Hepatocyte (in vitro differentiated cells): ENCODE measurements around the gene PAN3. TPM values are rescaled to one million over a fixed set of nuclear protein-coding genes. Genes with fewer than 3 reads are reported as not detected.

ENCODE experiments used
- DNase-seq: peaks from one replicate; pipeline ENCODE4 v3.0.0-alpha.2; 2016; ENCODE audit warnings: low spot score
- H2AFZ ChIP-seq: fragments of 200-600 bp; sonication (generic); 2 replicates; pipeline ENCODE4 v1.6.0; 2016; ENCODE audit warnings: antibody characterized with exemption, mild to moderate bottlenecking
- H3K27ac ChIP-seq: fragments of 200-600 bp; sonication (generic); 2 replicates; pipeline ENCODE4 v1.5.1; 2016; ENCODE audit warnings: mild to moderate bottlenecking
- H3K27me3 ChIP-seq: fragments of 200-600 bp; sonication (generic); 2 replicates; pipeline ENCODE4 v1.6.1; 2016
- H3K36me3 ChIP-seq: fragments of 200-600 bp; sonication (generic); replicated peaks from 2 replicates; pipeline ENCODE4 v1.5.1; 2016; ENCODE audit warnings: low read depth; ENCODE audit not compliant: insufficient read depth
- H3K4me1 ChIP-seq: fragments of 200-600 bp; sonication (generic); 2 replicates; pipeline ENCODE4 v1.5.1; 2016; ENCODE audit warnings: mild to moderate bottlenecking, moderate library complexity; ENCODE audit not compliant: insufficient read depth
- H3K4me2 ChIP-seq: fragments of 200-600 bp; sonication (generic); 2 replicates; pipeline ENCODE4 v1.6.0; 2016
- H3K4me3 ChIP-seq: fragments of 200-600 bp; sonication (generic); 2 replicates; pipeline ENCODE4 v1.5.1; 2016; ENCODE audit warnings: mild to moderate bottlenecking
- H3K79me2 ChIP-seq: fragments of 200-600 bp; sonication (generic); 2 replicates; pipeline ENCODE4 v1.6.0; 2017; ENCODE audit warnings: mild to moderate bottlenecking
- H3K9me2 ChIP-seq: fragments of 200-600 bp; sonication (generic); replicated peaks from 2 replicates; pipeline ENCODE4 v1.6.0; 2017; ENCODE audit warnings: mild to moderate bottlenecking; ENCODE audit not compliant: insufficient read depth
- H3K9me3 ChIP-seq: fragments of 200-600 bp; sonication (generic); 2 replicates; pipeline ENCODE4 v1.5.1; 2016; ENCODE audit warnings: low read depth, mild to moderate bottlenecking
- H4K20me1 ChIP-seq: fragments of 200-600 bp; sonication (generic); 2 replicates; pipeline ENCODE4 v1.6.0; 2016; ENCODE audit warnings: mild to moderate bottlenecking; ENCODE audit not compliant: insufficient read depth, poor library complexity, severe bottlenecking
- EZH2 ChIP-seq: fragments of 200-600 bp; sonication (generic); IDR thresholded peaks from 2 replicates; pipeline ENCODE4 v1.6.1; 2016; ENCODE audit warnings: antibody characterized with exemption, mild to moderate bottlenecking, borderline replicate concordance
- EZH2phosphoT487 ChIP-seq: fragments of 200-600 bp; sonication (generic); IDR thresholded peaks from one replicate; pipeline ENCODE4 v1.6.1; 2018; ENCODE audit warnings: antibody characterized with exemption, mild to moderate bottlenecking, low read depth, moderate library complexity; ENCODE audit not compliant: unreplicated experiment, severe bottlenecking
- WGBS: methylation state at CpG from one replicate; pipeline ENCODE4 v1.1.6; 2016; ENCODE audit warnings: low lambda C conversion rate; ENCODE audit errors: missing lambda C conversion rate; 5-methylcytosine and 5-hydroxymethylcytosine counted together
- polyA plus RNA-seq: library from polyadenylated mRNA; unstranded; fragments of >200 nt; fragmentation: Nextera tagmentation; extraction: Ambion mirVana; gene quantifications from 2 replicates; pipeline ENCODE4 v1.2.1, GENCODE V29; 2016
- total RNA-seq: library from RNA; depleted of rRNA; stranded (reverse); fragments of >200 nt; gene quantifications from 2 replicates; pipeline ENCODE4 v1.2.3, GENCODE V29; 2014
- TF ChIP-seq, protein P1 (sequence below): fragments of 200-600 bp; sonication (generic); IDR thresholded peaks from 2 replicates; pipeline ENCODE4 v1.5.1; 2016; ENCODE audit warnings: antibody characterized with exemption, mild to moderate bottlenecking; ENCODE audit not compliant: poor library complexity

The PAN3 gene
- total and polyA plus RNA-seq, 2 experiments from 2014 or later: 6.9 to 29.8 TPM

DNA sequence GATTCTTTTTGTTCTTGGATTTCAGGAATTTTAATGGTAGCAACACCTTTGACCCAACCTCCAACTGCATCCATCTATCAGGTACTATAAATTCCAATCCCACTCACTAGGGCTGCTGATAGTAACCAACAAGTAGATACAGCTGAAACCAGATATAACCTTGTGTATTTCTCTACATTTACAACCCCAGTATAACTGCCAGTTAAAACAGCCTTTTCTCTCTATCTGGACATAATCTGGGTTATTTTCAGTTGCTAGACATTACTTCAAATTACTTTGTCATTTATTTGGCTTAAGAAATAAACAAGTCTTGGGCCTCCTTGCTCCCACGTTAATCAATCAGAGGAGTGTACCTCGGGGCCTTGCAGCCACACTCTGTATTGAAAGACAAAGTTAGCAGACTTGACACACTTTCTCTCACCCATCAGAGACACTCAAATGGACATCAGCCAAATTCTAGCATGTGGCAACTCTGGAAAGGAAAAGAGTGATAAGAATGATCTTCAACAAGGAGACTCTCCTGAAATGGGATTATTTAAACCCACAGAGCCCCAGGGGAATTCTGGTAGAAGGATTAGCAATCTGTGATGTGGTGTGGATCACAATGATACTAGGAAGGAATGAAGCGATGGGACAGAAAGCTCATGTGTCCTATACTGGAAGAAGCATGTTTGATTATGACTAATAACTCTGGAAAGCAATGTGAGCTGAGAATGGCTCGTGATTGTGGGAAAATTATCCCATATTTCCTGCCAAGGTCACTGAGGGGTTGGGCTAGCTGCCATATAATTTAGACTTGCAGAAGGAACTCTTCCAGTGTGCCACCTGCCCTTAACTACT, 199.0 kb downstream of the PAN3 start:
- Histone ChIP-seq H3K27ac (no peak overlapping the region), H3K4me3 (no peak overlapping the region), H3K36me3 (no peaks in the 10 kb centered on the region), H3K27me3 (no peaks in the 10 kb centered on the region), H3K9me3 (no peaks in the 10 kb centered on the region), H3K79me2 (no peaks in the 10 kb centered on the region), H3K4me2 (no peak overlapping the region), H3K4me1 (peaks cover 5% of the 10 kb centered on the region), H2AFZ (no peak overlapping the region), H4K20me1 (no peaks in the 10 kb centered on the region), H3K9me2 (no peaks in the 10 kb centered on the region)
- DNase-seq: no peak
- TF ChIP-seq, protein P1, sequence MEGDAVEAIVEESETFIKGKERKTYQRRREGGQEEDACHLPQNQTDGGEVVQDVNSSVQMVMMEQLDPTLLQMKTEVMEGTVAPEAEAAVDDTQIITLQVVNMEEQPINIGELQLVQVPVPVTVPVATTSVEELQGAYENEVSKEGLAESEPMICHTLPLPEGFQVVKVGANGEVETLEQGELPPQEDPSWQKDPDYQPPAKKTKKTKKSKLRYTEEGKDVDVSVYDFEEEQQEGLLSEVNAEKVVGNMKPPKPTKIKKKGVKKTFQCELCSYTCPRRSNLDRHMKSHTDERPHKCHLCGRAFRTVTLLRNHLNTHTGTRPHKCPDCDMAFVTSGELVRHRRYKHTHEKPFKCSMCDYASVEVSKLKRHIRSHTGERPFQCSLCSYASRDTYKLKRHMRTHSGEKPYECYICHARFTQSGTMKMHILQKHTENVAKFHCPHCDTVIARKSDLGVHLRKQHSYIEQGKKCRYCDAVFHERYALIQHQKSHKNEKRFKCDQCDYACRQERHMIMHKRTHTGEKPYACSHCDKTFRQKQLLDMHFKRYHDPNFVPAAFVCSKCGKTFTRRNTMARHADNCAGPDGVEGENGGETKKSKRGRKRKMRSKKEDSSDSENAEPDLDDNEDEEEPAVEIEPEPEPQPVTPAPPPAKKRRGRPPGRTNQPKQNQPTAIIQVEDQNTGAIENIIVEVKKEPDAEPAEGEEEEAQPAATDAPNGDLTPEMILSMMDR: no peak
- TF ChIP-seq EZH2phosphoT487: no peak
- WGBS: 51% methylated on average over 4 of the region's 4 CpGs

DNA sequence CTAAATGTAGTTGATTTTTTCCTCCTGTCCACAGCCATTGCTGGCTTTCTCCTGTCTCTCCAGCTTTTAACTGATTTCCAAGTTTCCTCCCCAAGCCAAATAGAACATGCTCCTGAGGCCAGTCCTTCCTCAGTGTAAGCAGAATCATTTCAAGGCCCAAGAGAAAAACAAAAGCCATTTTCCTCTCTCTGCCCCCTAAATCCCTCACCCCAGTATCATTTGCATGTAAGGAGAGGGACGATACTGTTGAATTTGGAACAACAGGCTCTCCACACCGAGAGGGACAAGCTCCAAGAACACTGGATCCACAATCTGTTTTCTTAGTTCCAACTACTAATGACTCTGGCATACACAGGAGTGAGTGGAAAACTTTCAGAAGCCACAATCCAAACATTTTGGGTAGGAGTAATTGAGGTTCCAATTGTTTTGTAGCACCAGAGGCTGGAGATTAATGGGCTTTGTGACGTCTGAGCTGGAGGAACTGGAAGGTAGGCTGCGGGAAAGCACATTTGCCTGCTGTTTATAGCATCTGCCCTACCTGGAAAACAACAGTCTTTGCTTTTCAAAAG, 199.7 kb downstream of the PAN3 start:
- 77% methylated on average over 4 of the region's 4 CpGs for WGBS
- Histone ChIP-seq H3K27me3 (no peaks in the 10 kb centered on the region), H2AFZ (no peak overlapping the region), H4K20me1 (no peaks in the 10 kb centered on the region), H3K36me3 (no peaks in the 10 kb centered on the region), H3K27ac (no peak overlapping the region), H3K4me1 (peaks cover 5% of the 10 kb centered on the region), H3K9me3 (no peaks in the 10 kb centered on the region), H3K4me2 (no peak overlapping the region), H3K4me3 (no peak overlapping the region), H3K9me2 (no peaks in the 10 kb centered on the region), H3K79me2 (no peaks in the 10 kb centered on the region)
- DNase-seq: no peak
- TF ChIP-seq EZH2phosphoT487 (no peak), EZH2 (no peak)
- TF ChIP-seq, protein P1: no peak

GRCh38 chr13:28338742-28339141, 200.4 kb downstream of the PAN3 start:
- no peak for DNase-seq
- Histone ChIP-seq H3K36me3 (no peaks in the 10 kb centered on the region), H2AFZ (no peak overlapping the region), H3K27me3 (no peaks in the 10 kb centered on the region), H3K79me2 (no peaks in the 10 kb centered on the region), H4K20me1 (no peaks in the 10 kb centered on the region), H3K4me2 (no peak overlapping the region), H3K4me1 (peaks cover 5% of the 10 kb centered on the region), H3K9me3 (no peaks in the 10 kb centered on the region), H3K27ac (no peak overlapping the region), H3K9me2 (no peaks in the 10 kb centered on the region), H3K4me3 (no peak overlapping the region)
- WGBS: 77% methylated on average over 6 of the region's 6 CpGs
- TF ChIP-seq EZH2phosphoT487 (no peak), EZH2 (no peak)
- TF ChIP-seq, protein P1: no peak
